Measurements from ENCODE around the gene ZNF345. TPM values are rescaled to one million over a fixed set of nuclear protein-coding genes. Genes with fewer than 3 reads are reported as not detected.

The ZNF345 gene
- total and polyA plus RNA-seq, 8 donors: 1.6 to 24.1 (median 7.3) TPM

DNA sequence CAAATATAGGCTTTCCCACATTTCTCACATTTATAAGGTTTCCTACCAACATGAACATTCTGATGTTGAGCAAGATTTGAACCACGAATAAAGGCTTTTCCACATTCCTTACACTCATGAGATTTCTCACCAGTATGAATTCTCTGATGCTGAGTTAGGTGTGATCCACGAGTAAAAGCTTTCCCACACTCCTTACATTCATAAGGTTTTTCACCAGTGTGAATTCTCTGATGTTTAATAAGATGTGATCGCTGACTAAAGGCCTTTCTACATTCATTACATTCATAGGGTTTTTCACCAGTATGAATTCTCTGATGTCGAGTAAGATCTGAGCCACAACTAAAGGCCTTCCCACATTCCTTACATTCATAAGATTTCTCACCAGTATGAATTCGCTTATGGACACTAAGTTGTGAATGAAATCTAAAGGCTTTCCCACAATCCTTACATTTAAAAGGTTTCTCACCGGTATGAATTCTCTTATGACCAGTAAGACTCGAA, 31.5 kb upstream of the ZNF345 start:
- Histone ChIP-seq H3K27me3 (no peaks in the 10 kb centered on the region), H3K4me1 (no peaks in the 10 kb centered on the region), H3K9me3 (peaks cover 84 to 100% (median 100%) of the 10 kb centered on the region in 4 donors), H3K4me3 (no peak overlapping the region), H3K27ac (no peak overlapping the region), H3K36me3 (peaks cover 34 to 100% (median 98%) of the 10 kb centered on the region in 4 donors)
- intact Hi-C loops (cut with DNase I; ENCODE audit: low total_unique reads): no loop called here
- DNase-seq: no peak
- TF ChIP-seq EP300 (IDR thresholded peaks at IDR 0.05) (no peak), POLR2A (IDR thresholded peaks at IDR 0.05) (no peak), POLR2AphosphoS5 (IDR thresholded peaks at IDR 0.05) (no peak)
- TF ChIP-seq, protein P1, sequence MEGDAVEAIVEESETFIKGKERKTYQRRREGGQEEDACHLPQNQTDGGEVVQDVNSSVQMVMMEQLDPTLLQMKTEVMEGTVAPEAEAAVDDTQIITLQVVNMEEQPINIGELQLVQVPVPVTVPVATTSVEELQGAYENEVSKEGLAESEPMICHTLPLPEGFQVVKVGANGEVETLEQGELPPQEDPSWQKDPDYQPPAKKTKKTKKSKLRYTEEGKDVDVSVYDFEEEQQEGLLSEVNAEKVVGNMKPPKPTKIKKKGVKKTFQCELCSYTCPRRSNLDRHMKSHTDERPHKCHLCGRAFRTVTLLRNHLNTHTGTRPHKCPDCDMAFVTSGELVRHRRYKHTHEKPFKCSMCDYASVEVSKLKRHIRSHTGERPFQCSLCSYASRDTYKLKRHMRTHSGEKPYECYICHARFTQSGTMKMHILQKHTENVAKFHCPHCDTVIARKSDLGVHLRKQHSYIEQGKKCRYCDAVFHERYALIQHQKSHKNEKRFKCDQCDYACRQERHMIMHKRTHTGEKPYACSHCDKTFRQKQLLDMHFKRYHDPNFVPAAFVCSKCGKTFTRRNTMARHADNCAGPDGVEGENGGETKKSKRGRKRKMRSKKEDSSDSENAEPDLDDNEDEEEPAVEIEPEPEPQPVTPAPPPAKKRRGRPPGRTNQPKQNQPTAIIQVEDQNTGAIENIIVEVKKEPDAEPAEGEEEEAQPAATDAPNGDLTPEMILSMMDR (IDR thresholded peaks at IDR 0.05): no peak
- WGBS, 5 donors: 96 to 98% (median 97%) methylated on average over 7 of the region's 7 CpGs

DNA sequence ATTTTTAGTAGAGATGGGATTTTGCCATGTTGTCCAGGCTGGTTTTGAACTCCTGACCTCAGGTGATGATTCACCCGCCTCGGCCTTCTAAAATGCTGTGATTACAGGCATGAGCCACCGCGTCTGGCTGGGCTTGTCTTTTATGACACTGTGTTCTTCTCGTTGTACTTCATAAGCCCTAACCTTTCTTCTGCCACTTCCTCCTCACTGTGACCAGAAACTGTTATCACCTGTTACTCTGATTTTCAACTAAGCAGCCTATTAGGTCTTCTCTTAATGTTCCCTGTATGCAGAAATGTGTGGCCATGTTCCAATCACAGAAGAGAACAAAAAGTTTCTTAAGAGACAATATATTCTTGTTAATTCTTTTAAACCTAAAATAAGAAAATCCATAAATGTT, 28.9 kb upstream of the ZNF345 start:
- Histone ChIP-seq H3K27ac (no peak overlapping the region), H3K4me1 (no peaks in the 10 kb centered on the region), H3K9me3 (peaks cover 82 to 100% (median 99%) of the 10 kb centered on the region in 4 donors), H3K4me3 (no peak overlapping the region), H3K27me3 (no peaks in the 10 kb centered on the region), H3K36me3 (peaks cover 45 to 99% (median 97%) of the 10 kb centered on the region in 4 donors)
- intact Hi-C loops (cut with DNase I; ENCODE audit: low total_unique reads): no loop called here
- WGBS, 5 donors: 94 to 98% (median 98%) methylated on average over 5 of the region's 5 CpGs
- no peak for DNase-seq
- TF ChIP-seq, protein P1 (IDR thresholded peaks at IDR 0.05): no peak
- TF ChIP-seq POLR2A (IDR thresholded peaks at IDR 0.05): no peak
- no peak for TF ChIP-seq POLR2AphosphoS5 (IDR thresholded peaks at IDR 0.05)
- TF ChIP-seq EP300 (IDR thresholded peaks at IDR 0.05): no peak

DNA sequence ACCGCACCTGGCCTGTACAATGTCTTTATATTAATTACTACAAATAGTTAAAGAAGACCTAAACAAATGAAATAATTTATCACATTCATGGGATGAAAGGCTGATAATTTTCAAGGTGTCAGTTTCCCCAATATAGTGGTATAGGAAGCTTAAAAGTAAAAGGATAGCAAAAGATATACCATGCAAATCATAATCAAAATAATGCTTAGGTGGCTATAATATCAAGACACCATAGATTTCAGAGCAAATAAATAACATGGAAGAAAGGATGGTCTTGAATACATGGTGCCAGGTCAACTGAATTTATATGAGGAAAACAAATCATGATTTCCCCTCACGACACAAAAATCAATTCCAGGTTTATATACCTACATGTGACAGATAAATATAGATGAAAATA, 17.2 kb upstream of the ZNF345 start:
- whole genome bisulfite sequencing, 5 donors: 93 to 98% (median 97%) methylated on average over 2 of the region's 2 CpGs

DNA sequence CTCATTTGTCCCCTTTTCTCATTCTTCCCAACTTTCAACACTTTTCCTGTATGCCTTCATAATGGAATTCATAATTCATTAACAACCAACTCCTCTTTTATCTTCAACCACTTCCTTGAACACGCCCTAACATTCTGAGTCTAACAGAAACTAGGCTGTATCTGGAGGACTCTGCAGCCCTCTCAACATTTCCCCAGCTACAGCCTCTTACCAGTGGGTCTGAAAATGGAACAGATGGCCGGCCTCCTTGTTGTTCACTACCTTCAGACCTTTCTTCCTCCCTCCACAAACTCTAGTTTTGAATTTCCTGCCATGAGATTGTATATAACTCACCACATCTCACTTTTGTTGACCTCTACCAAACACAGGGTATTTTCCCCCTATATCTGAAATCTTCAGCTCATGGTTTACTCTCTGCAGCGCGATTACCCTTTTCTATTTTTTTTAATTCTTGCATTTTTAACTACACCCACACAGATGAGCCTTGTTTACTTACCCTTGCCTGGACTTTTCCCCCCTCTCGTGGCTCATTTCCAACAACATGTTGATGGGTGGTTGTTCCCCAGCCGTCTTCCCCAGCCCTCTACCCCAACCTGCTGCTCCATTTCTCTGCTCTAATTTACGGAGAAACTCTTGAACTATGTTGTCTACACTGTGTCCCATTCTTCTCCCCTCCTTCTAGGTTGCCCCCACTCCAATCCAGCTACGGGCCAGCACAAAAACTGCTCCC, 13.3 kb upstream of the ZNF345 start:
- TF ChIP-seq POLR2A (IDR thresholded peaks at IDR 0.05) (no peak), EP300 (IDR thresholded peaks at IDR 0.05) (no peak), POLR2AphosphoS5 (IDR thresholded peaks at IDR 0.05) (no peak)
- TF ChIP-seq, protein P1 (IDR thresholded peaks at IDR 0.05): no peak
- WGBS, 5 donors: 9 to 19% (median 16%) methylated on average over 8 of the region's 8 CpGs
- intact Hi-C loops (cut with DNase I; ENCODE audit: low total_unique reads): loop anchor here (10.0 kb wide), 1 partner anchor 63 kb away; the partner anchor contains the start of gene ZNF850
- Histone ChIP-seq H3K36me3 (peaks cover 8 to 36% (median 21%) of the 10 kb centered on the region in 4 donors), H3K4me3 (peak overlapping the region; percentile 74 to 80 (median 76)), H3K9me3 (peaks cover 20 to 58% (median 44%) of the 10 kb centered on the region in 4 donors), H3K4me1 (peaks cover 9 to 29% (median 23%) of the 10 kb centered on the region in 4 donors), H3K27ac (peak overlapping the region; percentile 84 to 95 (median 92)), H3K27me3 (no peaks in the 10 kb centered on the region)
- peak in 1 of 2 donors; percentile 76 for DNase-seq

More for the DNA sequence above, 17.2 kb upstream of the ZNF345 start:
- no peak for DNase-seq
- H3K27ac ChIP-seq: no peak overlapping the region
- no peaks in the 10 kb centered on the region for H3K27me3 ChIP-seq
- intact Hi-C loops (cut with DNase I; ENCODE audit: low total_unique reads): loop anchor here (10.0 kb wide), 1 partner anchor 59 kb away; the partner anchor contains the start of gene ZNF850
- TF ChIP-seq EP300 (IDR thresholded peaks at IDR 0.05) (no peak), POLR2AphosphoS5 (IDR thresholded peaks at IDR 0.05) (no peak), POLR2A (IDR thresholded peaks at IDR 0.05) (no peak)
- TF ChIP-seq, protein P1 (IDR thresholded peaks at IDR 0.05): no peak
- H3K9me3 ChIP-seq: peaks cover 43 to 88% (median 76%) of the 10 kb centered on the region in 4 donors
- H3K4me3 ChIP-seq: no peak overlapping the region
- H3K36me3 ChIP-seq: peaks cover 19 to 73% (median 57%) of the 10 kb centered on the region in 4 donors
- H3K4me1 ChIP-seq: peaks cover 4 to 19% (median 12%) of the 10 kb centered on the region in 4 donors

Data from stomach (tissue), 9 donors.